Stimulated activated CD4-positive, alpha-beta T cell treated with anti-CD3 and anti-CD28 coated beads, Interleukin-12 subunit alpha, Interleukin-12 subunit beta, amount 100 ng/mL, for 24 hours (primary cell): Measurements from ENCODE around the gene SLC48A1.
A peak's percentile ranks its signal among the peaks of the same experiment; 100 is the strongest.

ENCODE experiments used
- DNase-seq, 2 experiments: peaks; one replicate each; pipeline ENCODE4 v3.0.0-alpha.2; 2020; ENCODE audit warnings: low read depth in 2 of 2

SLC48A1 gene

GRCh38 chr12:47744005-47744651 is 28.9 kb upstream of the SLC48A1 start:
- peak in 1 of 2 experiments; percentile 31 for DNase-seq

DNA sequence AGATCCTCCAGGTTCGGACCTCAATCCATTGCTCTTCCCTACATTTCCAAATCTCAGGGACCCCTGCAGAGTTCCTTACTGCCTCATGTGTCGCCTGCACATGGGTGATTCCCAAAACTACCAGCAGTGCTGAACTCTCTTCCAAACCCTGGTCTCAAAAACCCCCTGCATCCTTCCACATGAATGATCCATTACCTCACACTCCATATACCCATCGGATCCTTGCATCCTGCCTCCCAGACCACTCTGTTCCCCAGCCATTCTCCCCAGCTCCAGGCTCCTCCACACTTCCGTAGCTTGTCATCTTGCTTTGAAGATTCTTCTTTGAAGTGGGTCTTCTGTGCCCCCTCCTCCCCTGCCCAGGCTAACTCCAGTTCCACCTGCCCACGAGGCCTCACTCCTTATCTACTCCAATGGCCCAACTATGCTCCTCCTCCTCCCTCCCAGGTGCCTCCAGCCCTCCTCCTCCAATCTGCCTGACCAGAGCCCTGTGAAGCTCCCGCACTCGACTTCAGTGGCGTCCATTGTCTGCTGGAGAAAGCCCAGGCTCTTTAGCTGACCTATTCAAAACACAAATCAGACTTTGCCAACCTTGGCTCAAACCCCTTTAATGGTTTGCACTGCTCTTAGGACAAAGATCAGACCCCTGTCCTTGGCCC is 28.1 kb upstream of the SLC48A1 start:
- no peak for DNase-seq

GRCh38 chr12:47745485-47746041 is 27.5 kb upstream of the SLC48A1 start:
- no peak for DNase-seq

DNA sequence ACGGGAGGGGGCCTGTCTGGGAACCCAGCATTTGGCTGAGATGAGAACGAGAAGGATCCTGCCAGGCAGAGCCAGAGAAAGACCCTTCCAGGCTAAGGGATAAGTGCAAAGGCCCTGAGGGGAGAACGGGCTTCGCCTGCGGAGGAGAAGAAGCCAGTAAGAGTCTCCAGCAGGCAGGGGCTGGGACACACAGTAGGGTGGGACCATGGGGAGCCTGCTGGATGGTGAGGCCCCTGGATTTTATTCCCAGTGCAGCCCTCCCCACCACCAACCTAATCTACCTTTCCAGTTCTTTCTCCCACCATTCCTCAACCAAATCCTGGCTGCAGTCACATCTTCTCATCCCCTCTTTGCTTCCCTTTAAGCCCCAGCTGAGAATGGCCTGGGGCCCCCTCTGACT is 27.0 kb upstream of the SLC48A1 start:
- no peak for DNase-seq

GRCh38 chr12:47746523-47746922 is 26.5 kb upstream of the SLC48A1 start:
- DNase-seq: no peak

DNA sequence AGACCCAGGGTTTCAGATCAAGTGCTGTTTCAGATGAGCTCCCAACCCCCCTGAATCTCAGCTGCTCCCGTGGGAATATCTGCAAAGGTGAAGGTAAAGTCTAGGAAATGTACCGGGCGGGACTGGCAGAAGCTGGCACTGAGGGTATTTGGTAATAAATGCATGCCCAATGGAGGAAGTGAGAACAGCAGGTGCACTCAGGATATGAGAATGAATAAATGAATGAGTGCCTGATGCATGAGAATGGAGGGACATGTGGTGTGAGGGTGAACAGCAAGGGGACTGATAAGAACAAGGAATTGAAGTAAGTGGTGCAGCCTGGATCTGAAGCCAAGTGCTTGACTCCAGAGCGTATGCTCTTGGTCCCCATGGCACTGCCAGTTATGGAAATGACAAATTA is 25.9 kb upstream of the SLC48A1 start:
- DNase-seq: no peak

- no peak for DNase-seq
Measured at GRCh38 chr12:47747596-47748506, 25.2 kb upstream of the SLC48A1 start.

GRCh38 chr12:47748507-47748828 is 24.6 kb upstream of the SLC48A1 start:
- DNase-seq: no peak

DNA sequence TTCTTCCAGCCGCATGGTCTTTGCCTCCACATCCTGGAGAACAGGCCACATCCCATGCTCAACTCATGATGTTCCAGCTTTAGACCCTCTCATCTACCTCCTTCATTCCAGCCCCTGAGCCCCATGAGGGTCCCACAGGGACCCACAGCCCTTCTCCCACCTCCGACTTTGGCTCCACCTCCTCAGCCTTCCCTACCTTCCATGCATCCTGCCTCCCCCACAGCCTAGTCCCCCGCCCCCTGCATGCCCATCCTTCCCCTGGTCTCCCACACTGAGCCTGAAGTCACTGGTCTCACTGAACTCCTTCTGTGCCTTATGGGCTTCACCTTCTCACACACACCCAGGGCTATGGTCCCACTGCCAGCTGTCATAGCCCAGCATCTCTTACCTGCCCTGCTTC is 24.1 kb upstream of the SLC48A1 start:
- no peak for DNase-seq

GRCh38 chr12:47750229-47750798 is 22.7 kb upstream of the SLC48A1 start:
- DNase-seq: no peak

DNA sequence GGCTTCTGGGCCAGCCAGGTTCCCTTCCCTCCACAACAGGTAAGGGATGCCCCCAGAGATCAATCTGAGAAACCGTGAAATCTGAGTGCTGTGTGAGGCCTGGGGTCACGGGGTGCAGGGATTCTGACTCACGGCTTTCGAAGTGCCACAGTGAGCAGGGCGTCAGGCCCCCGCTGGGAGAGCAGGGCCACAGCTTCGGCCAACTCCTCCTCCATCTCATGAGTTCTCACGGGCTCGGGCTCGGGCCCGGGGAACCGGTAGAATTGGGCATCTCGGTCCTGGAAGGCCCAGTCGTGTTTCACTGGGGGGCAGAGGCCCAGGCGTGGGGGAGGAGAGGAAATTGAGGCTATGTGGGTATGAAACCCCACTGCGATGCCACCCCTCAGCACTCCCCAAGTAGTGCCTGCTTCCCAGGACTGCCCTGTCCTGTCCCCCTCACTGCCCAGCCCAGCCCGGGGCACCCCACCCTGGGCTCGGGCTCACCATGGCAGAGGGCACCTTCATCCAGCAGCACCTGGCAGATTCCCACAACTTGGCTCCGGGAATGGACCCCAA is 22.0 kb upstream of the SLC48A1 start:
- no peak for DNase-seq

DNA sequence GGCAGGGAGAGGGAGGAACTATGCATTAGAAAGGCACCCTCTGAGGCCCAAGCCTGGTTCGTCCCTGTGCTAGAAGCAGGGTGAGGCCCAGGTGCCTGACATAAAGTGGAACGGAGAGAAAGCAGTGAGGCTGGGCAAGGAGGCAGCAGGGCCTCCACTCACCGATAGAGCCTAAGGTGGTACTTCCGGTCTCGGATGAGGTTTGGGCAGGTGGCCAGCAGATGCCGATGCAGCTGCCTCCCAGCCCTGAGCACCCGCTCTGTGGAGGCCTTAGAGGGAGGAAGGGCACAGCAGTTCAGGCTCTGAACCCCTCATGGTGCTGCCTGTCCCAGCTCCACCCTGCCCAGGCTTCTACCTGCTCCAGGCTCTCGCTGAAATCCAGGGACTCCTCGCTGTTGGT is 21.5 kb upstream of the SLC48A1 start:
- no peak for DNase-seq

DNA sequence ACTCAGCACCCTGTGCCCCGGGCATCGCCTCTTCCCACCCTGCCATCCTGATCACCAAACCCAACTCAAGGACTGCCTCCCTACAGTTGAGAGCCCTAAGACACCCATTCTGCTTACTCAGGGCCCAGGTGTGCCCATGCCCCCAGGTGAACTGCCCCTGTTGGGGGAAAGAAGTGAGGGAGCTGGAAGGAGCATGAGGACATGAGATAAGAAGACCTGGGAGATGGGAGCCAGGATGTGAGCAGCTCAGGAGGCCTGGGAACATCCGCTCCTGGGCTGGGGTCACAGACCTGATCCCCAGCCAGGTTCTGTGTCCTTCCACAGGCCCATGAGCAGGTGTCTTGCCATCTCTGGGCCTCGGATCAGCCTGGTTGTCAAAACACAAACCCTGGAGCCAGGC is 20.9 kb upstream of the SLC48A1 start:
- DNase-seq: no peak

- DNase-seq: no peak
Measured at GRCh38 chr12:47752552-47752951, 20.5 kb upstream of the SLC48A1 start.

DNA sequence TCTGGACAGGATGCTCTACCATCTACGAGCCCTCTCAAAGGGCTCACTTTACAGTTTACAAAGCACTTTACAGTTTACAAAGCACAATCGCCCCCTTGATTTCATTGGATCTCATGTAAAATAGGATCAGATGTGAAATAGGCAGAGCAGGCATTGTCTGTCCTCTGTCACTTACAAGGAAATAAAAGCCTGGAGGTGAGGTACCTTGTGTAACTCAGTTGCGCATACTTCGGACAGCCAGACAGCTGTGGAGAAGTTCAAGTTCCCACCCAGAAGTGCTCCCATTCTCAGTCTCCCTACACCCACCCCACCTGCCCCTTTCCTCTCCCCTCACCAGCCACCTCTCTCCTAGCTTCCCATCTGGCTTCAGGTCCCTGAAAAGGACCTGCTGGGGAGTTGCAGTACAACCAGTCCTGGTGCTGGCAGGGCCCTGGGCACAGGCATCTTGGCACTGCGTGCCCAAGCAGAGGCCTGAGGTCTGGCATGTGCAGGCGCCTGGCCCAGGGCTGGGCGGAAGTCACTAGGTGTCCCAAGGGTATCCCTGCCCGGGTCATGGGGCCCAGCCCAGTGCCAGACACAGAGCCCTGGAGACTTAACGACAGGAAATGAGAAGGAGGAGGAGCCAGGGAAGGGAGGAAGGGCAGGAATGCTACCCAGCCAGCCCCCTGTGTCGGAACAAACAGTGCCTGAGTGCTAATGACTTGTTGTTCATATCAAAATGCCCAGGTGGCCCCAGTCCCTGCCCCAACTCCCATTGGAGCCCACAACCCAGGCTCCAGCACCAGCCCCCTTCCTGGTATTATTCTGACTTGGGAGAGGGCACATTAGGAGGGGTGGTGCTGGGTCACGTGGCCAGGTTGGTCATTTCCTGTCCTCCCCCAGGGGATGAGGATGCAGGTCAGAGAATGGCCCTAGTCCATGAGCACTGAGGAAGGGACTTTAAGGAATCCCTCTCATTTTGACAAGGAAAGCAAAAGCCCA is 19.7 kb upstream of the SLC48A1 start:
- DNase-seq: no peak

DNA sequence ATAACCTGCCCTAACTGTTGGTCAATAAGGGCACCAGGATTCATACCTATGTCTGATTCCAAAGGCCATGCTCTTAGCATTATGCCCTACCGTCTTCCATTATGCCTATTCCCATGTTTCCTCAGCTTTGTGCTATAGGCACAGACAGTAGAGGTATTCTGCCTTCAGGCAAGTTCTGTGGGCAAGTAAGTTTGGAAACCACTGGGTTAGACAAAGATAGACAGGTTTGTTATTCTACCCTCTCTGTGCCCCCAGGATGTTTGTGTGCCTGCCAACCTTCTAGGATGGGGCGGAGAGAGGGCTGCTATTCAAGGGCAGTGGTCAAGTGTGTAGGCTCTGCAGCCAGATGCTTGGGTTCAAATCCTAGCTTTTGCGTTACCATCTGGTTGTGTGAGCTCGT is 18.9 kb upstream of the SLC48A1 start:
- DNase-seq: no peak

DNA sequence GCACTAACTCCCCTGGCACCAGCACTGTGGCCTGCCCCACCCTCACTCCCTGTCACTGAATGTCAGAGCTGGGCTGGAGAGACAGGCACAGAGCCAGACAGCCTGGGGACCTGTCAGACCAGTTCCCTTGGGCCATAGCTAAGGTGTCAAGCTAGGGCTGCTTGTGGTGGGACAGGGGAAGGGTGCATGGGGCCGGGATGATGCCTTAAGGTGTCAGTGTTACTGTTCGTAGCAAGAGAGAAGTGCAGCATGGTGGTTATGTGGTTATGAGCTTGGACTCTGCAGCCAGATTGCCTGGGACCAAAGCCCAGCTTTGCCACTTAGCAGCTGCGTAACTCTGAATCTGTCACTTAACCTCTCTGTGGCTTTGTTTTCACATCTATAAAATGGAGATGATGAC is 18.2 kb upstream of the SLC48A1 start:
- DNase-seq: no peak

- DNase-seq: peak in 1 of 2 experiments; percentile 34
Measured at GRCh38 chr12:47755655-47756562, 17.1 kb upstream of the SLC48A1 start.

GRCh38 chr12:47757364-47757839 is 15.6 kb upstream of the SLC48A1 start:
- DNase-seq: no peak
